ENCODE measurements around the gene TGIF2LX.
"Not testable (repeated sequence)": the region's sequence is repeated elsewhere in the genome, so short reads cannot be mapped to it uniquely, and the experiment has no call there.

TGIF2LX gene

GRCh38 chrX:89921665-89922064 lies at the start of gene TGIF2LX:
Gene TGIF2LX, plus strand, starts transcription at chrX:89921908. Its CDS starts 178 bp downstream, at chrX:89922086.
- DNase-seq (ENCODE audit: low read depth): not testable (repeated sequence)

- DNase-seq (ENCODE audit: low read depth): not testable (repeated sequence)
Measured at GRCh38 chrX:89922338-89922934, 728 bp downstream of the TGIF2LX start.

- DNase-seq (ENCODE audit: low read depth): not testable (repeated sequence)
Measured at GRCh38 chrX:89943077-89943476, 21.4 kb downstream of the TGIF2LX start.

GRCh38 chrX:89965588-89965987 lies 43.9 kb downstream of the TGIF2LX start:
- DNase-seq (ENCODE audit: low read depth): not testable (repeated sequence)
